Measurements from ENCODE around the gene VARS2. TPM values are rescaled to one million over a fixed set of nuclear protein-coding genes. Genes with fewer than 3 reads are reported as not detected.
"Not testable (repeated sequence)": the region's sequence is repeated elsewhere in the genome, so short reads cannot be mapped to it uniquely, and the experiment has no call there.

The VARS2 gene
- polyA plus RNA-seq, 5 donors: 35.3 to 52.5 (median 46.9) TPM

DNA sequence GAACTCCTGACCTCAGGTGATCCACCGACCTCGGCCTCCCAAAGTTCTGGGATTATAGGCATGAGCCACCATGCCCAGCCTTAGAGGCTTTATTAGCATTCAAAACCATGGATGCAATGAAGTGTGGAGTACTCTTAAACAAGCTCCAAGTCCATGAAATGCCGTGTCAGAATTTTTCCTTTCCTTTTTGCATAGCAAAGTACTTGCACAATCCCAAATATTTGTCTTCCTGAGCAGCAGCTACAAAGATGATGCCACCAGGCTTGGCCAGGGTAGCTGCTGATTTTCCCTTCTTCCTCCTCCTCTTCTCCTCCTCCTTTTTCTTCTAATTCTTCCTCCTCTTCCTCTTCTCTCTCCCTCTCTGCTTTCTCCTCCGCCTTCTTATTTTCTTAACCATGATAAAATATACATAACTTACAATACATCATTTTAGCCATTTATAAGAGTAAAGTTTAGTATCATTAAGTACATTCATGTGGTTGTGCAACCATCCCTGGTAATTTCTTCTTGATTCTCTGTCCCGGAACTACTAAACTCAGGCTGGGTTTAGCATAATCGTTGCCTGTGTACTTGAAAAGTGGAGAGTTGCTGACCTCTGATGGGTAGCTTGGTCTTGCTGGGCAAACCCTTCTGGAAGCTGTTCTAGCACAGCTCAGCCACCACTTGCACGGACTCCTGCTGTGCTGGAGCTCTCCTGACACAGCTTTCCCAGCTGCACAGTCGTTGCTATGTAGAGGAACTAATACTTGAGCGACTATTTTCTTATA is 47.1 kb downstream of the VARS2 start:
- DNase-seq: no peak

DNA sequence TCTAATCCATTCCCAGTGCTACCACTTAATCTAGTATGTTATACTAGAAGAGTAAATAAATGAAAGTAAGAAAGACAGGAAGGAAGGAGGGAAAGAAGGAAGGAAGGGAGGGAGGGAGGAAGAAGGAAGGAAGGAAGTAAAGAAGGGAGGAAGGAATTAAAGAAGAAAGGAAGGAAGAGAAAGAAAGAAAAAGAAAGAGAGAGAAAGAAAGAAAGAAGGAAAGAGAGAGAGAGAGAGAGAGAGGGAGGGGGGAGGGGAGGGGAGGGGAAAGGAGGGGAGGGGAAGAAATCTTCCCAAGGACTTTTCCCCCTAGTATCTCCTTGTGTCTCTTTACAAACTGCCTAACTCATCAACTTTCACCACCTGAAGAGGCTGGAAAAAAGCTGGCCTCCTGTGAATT is 48.7 kb downstream of the VARS2 start:
- no peak for DNase-seq

DNA sequence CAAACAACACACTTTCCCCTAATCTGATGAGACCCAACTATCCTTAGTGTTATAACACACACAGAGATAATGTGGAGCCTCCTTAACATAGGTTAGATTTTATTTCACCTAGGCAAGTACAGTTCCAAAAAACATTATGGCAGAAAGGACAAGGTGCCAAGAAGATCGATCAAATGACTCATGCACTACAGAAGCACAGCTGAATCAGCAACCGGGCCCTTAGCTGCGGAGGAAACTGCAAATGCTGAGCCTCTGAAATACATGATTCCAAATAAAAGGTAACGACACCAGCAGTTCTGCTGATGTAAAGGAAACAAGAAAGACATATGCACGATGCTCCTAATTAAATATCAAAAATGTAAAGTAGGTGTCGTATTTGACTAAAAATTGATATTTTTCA is 49.6 kb downstream of the VARS2 start:
- no peak for DNase-seq

DNA sequence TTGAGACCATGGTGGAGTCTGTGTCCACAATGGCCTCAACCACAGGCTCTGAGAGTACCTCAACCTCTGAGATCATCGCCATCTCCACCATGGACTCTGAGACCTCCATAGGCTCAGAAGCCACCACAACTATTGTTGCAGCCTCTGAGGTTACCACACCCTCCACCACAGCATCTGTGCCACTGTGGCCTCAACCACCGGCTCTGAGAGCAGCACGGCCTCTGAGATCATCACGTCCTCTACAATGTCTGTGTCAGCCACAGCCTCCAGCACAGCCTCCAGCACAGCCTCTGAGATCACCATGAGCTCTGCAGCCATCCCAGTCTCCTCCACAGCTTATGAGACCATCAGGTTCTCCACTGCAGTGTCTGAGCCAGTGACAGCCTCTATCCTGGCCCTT is 50.0 kb downstream of the VARS2 start:
- no peak for DNase-seq

DNA sequence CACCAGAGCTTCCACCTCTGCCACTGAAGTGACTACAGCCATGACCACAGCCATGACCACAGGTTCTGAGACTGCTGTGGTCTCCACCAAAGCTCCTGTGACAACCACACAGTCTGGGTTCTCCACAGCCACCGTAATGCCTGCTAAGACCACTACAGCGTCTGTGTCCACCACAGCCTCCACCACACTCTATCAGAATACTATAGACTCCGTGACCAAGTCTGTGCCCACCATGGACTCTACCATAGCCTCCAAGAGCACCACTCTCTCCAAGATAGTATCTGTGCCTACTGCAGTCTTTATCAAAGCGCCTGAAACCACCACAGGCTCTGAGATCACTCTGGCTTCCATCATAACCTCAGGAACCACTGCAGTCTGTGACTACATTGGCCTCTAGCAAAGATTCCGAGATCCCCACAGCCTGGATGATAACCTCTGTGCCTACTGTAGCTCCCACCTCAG is 51.1 kb downstream of the VARS2 start:
- DNase-seq: no peak

DNA sequence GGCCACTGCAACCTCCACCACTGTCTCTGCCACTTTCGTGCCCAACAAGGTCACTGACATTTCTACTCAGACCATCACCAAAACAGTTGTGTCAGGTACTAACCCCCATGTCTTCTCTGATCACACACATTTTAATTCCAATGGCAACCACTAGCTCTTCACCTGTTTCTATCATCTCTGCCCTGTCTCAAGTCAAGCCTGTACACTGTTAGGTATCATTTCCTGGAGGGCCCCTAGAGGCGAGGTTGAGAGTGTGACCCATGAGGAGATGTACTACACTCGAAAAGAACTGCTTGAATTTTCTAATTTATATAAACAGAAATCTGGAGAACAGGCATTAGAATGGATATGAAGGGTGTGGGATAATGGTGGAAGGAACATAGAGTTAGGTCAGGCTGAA is 52.1 kb downstream of the VARS2 start:
- no peak for DNase-seq

DNA sequence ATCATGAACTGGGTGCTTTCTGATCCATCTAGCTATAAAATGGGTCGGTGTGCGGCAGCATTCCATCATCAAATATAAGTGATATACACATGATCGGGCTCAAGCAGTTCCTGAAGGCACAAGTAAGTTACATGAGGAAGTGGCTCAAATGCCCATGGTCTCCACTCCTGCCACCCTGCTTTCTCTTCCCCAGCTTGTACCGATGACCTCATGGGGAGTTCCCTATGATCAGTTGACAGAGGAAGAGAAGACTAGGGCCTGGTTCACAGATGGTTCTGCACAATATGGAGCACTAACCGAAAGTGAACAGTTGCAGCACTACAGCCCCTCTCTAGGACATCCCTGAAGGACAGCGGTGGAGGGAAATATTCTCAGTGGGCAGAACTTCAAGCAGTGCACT is 55.1 kb downstream of the VARS2 start:
- not testable (repeated sequence) for DNase-seq

DNA sequence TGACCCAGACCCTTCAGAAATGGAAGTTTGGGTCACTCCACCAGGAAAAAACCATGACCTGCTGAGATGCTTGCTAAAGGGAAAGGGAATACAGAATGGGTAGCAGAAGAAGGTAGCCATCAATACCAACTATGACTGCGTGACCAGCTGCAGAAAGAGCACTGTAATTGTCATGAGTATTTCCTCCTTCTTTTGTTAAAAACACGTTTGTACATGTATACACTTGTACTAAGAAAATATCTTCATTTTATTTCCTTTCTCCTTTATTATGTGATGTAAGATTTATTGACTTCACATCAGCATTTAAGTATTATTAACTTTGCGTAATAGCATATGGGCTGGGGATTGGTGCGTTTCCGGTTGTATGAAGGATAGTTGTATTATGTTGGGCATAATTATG is 56.9 kb downstream of the VARS2 start:
- no peak for DNase-seq

DNA sequence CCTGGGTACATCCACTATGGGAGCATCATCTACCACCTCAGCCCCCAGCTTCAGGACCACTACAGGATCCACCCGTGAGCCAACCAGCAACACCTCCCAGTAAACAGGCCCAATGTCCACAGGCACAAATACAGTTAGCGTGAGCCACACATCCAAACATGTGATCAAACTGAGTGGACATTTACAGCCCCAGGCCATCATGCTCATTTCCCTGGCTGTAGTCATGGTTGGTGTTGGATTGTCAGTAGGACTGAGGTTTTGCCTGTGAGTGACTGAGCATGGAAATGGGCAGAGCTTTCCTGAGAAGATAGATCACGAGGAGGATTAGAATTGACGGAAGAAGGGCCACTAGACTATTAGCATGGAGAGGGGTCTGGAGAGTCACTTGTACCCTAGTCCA is 58.8 kb downstream of the VARS2 start:
- no peak for DNase-seq

DNA sequence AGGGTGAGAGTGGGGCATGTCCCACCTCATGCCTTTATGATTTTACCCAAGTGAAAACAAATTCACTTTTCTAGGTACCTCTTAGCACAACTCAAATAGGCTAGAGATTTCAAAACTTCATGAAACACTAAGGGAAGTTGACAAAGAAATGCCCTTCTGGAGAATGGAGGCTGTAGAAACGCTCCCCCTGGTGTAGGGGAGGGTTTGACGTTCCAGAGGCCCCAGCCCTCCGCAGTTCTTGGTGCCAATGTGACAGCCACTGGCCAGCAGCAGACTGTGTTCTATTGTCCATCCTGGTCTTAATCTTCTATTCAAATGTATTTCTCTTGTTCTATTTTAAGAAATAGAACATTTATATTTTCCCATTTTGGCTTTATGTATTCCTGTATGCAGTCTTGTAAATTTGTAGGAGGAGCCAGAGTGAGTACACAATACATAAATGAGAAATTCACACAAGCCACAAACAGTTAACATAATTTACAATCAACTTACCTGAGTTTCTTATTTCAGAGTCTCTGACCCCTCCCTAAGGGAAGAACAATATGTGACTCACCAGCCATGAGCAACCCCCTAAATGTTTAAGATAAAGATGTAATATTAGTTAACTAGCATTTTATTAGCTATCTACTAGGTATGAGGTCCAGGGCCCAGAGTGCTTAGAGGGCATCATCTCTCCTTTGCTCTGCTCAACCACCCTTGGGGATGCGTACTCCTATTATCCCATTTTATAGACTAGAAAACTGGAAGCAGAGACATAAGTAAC is 60.6 kb downstream of the VARS2 start:
- no peak for DNase-seq

Other genes with a start within 250 kb of the VARS2 start
- 10 to 100 TPM; 32.2 to 42.4 (median 37.3) TPM for gene DHX16, start 241.2 kb upstream of the VARS2 start, polyA plus RNA-seq (ENCODE audit: insufficient read depth in 1 of 5, insufficient read length in 5 of 5, low replicate concordance in 1 of 5)
- 10 to 100 TPM; 36.9 to 49.7 (median 44.2) TPM for gene PPP1R18, start 227.6 kb upstream of the VARS2 start, polyA plus RNA-seq (ENCODE audit: insufficient read depth in 1 of 5, insufficient read length in 5 of 5, low replicate concordance in 1 of 5)
- 10 to 100 TPM; 38.5 to 43.4 (median 41.0) TPM for gene NRM, start 223.3 kb upstream of the VARS2 start, polyA plus RNA-seq (ENCODE audit: insufficient read depth in 1 of 5, insufficient read length in 5 of 5, low replicate concordance in 1 of 5)
- 10 to 100 TPM; 38.7 to 55.3 (median 44.5) TPM for gene MDC1, start 197.0 kb upstream of the VARS2 start, polyA plus RNA-seq (ENCODE audit: insufficient read depth in 1 of 5, insufficient read length in 5 of 5, low replicate concordance in 1 of 5)
- gene TUBB, start 193.9 kb upstream of the VARS2 start, polyA plus RNA-seq (ENCODE audit: insufficient read depth in 1 of 5, insufficient read length in 5 of 5, low replicate concordance in 1 of 5): 1,000 to 10,000 TPM; 1,106 to 1,526 (median 1,140) TPM
- gene FLOT1, start 171.6 kb upstream of the VARS2 start, polyA plus RNA-seq (ENCODE audit: insufficient read depth in 1 of 5, insufficient read length in 5 of 5, low replicate concordance in 1 of 5): 100 to 1,000 TPM; 110 to 131 (median 122) TPM
- 10 to 100 TPM in 3 of 5 donors, 1 to 10 TPM in 2; 7.6 to 23.0 (median 14.1) TPM for gene IER3, start 169.7 kb upstream of the VARS2 start, polyA plus RNA-seq (ENCODE audit: insufficient read depth in 1 of 5, insufficient read length in 5 of 5, low replicate concordance in 1 of 5)
- gene DDR1, start 29.7 kb upstream of the VARS2 start, polyA plus RNA-seq (ENCODE audit: insufficient read depth in 1 of 5, insufficient read length in 5 of 5, low replicate concordance in 1 of 5): 10 to 100 TPM; 73.8 to 96.3 (median 93.7) TPM
- 10 to 100 TPM; 39.8 to 56.2 (median 45.0) TPM for gene GTF2H4, start 6.0 kb upstream of the VARS2 start, polyA plus RNA-seq (ENCODE audit: insufficient read depth in 1 of 5, insufficient read length in 5 of 5, low replicate concordance in 1 of 5)
- 10 to 100 TPM in 4 of 5 donors, 1 to 10 TPM in 1; 8.8 to 20.5 (median 17.3) TPM for gene SFTA2, start 17.9 kb downstream of the VARS2 start, polyA plus RNA-seq (ENCODE audit: insufficient read depth in 1 of 5, insufficient read length in 5 of 5, low replicate concordance in 1 of 5)
- under 1 TPM; 0.09 to 0.22 (median 0.10) TPM for gene MUCL3, start 26.7 kb downstream of the VARS2 start, polyA plus RNA-seq (ENCODE audit: insufficient read depth in 1 of 5, insufficient read length in 5 of 5, low replicate concordance in 1 of 5)
- under 1 TPM in 2 of 5 donors, not detected in 3; 0.05 to 0.07 TPM for gene MUC21, start 69.5 kb downstream of the VARS2 start, polyA plus RNA-seq (ENCODE audit: insufficient read depth in 1 of 5, insufficient read length in 5 of 5, low replicate concordance in 1 of 5)
- gene MUC22, start 96.2 kb downstream of the VARS2 start, polyA plus RNA-seq (ENCODE audit: insufficient read depth in 1 of 5, insufficient read length in 5 of 5, low replicate concordance in 1 of 5): not detected
- not detected for gene C6orf15, start 198.3 kb downstream of the VARS2 start, polyA plus RNA-seq (ENCODE audit: insufficient read depth in 1 of 5, insufficient read length in 5 of 5, low replicate concordance in 1 of 5)
- gene PSORS1C1, start 200.6 kb downstream of the VARS2 start, polyA plus RNA-seq (ENCODE audit: insufficient read depth in 1 of 5, insufficient read length in 5 of 5, low replicate concordance in 1 of 5): 1 to 10 TPM in 1 of 5 donors, under 1 TPM in 4; 0.09 to 1.1 (median 0.54) TPM
- gene CDSN, start 206.2 kb downstream of the VARS2 start, polyA plus RNA-seq (ENCODE audit: insufficient read depth in 1 of 5, insufficient read length in 5 of 5, low replicate concordance in 1 of 5): under 1 TPM in 1 of 5 donors, not detected in 4; 0.09 TPM
- under 1 TPM in 1 of 5 donors, not detected in 4; 0.16 TPM for gene PSORS1C2, start 224.8 kb downstream of the VARS2 start, polyA plus RNA-seq (ENCODE audit: insufficient read depth in 1 of 5, insufficient read length in 5 of 5, low replicate concordance in 1 of 5)
- gene CCHCR1, start 243.6 kb downstream of the VARS2 start, polyA plus RNA-seq (ENCODE audit: insufficient read depth in 1 of 5, insufficient read length in 5 of 5, low replicate concordance in 1 of 5): 10 to 100 TPM; 31.0 to 37.9 (median 31.8) TPM
- gene TCF19, start 244.4 kb downstream of the VARS2 start, polyA plus RNA-seq (ENCODE audit: insufficient read depth in 1 of 5, insufficient read length in 5 of 5, low replicate concordance in 1 of 5): 10 to 100 TPM; 16.1 to 25.3 (median 20.2) TPM